H9 (cell line): Measurements from ENCODE around the gene FOXO1. TPM values are rescaled to one million over a fixed set of nuclear protein-coding genes. Genes with fewer than 3 reads are reported as not detected.
"Not testable (repeated sequence)": the region's sequence is repeated elsewhere in the genome, so short reads cannot be mapped to it uniquely, and the experiment has no call there.

Experiments used
- DNase-seq: peaks from one replicate; pipeline ENCODE4 v3.0.0-alpha.2; 2017
- H2AFZ ChIP-seq: one replicate; pipeline ENCODE4 v1.6.1; 2013; ENCODE audit warnings: mild to moderate bottlenecking, low read length, control low read depth, moderate library complexity
- H2AK5ac ChIP-seq: 2 replicates; pipeline ENCODE4 v1.6.1; 2013; ENCODE audit warnings: low read length, control low read depth, mixed read lengths; ENCODE audit not compliant: insufficient read length
- H2BK120ac ChIP-seq: one replicate; pipeline ENCODE4 v1.6.1; 2013; ENCODE audit warnings: low read depth, mild to moderate bottlenecking, low read length, control low read depth, inconsistent platforms; ENCODE audit not compliant: poor library complexity, severe bottlenecking
- H2BK12ac ChIP-seq: 2 replicates; pipeline ENCODE4 v1.6.1; 2013; ENCODE audit warnings: low read length, control low read depth, mixed read lengths, low read depth; ENCODE audit not compliant: insufficient read length
- H2BK15ac ChIP-seq: 2 replicates; pipeline ENCODE4 v1.6.1; 2013; ENCODE audit warnings: low read depth, low read length, control low read depth
- H2BK20ac ChIP-seq: one replicate; pipeline ENCODE4 v1.6.1; 2013; ENCODE audit warnings: low read depth, mild to moderate bottlenecking, low read length, control low read depth, inconsistent platforms; ENCODE audit not compliant: poor library complexity, severe bottlenecking
- H2BK5ac ChIP-seq: 2 replicates; pipeline ENCODE4 v1.6.1; 2013; ENCODE audit warnings: low read length, control low read depth, mixed read lengths; ENCODE audit not compliant: insufficient read length
- H3K14ac ChIP-seq: 2 replicates; pipeline ENCODE4 v1.6.1; 2013; ENCODE audit warnings: low read length, control low read depth; ENCODE audit not compliant: insufficient read depth
- H3K18ac ChIP-seq: 2 replicates; pipeline ENCODE4 v1.6.1; 2013; ENCODE audit warnings: low read depth, mild to moderate bottlenecking, mixed read lengths, low read length, control low read depth; ENCODE audit not compliant: insufficient read length
- H3K23ac ChIP-seq: 2 replicates; pipeline ENCODE4 v1.6.1; 2013; ENCODE audit warnings: low read length, control low read depth, mixed read lengths, low read depth; ENCODE audit not compliant: insufficient read length
- H3K23me2 ChIP-seq: 2 replicates; pipeline ENCODE4 v1.6.1; 2013; ENCODE audit warnings: low read depth, mild to moderate bottlenecking, mixed read lengths, low read length, control low read depth; ENCODE audit not compliant: insufficient read length, poor library complexity, severe bottlenecking
- H3K27ac ChIP-seq: 2 replicates; pipeline ENCODE4 v1.5.1; 2013; ENCODE audit warnings: low read length, control low read depth, mixed read lengths, low read depth; ENCODE audit not compliant: insufficient read length
- H3K27me3 ChIP-seq: 2 replicates; pipeline ENCODE4 v1.6.1; 2013; ENCODE audit warnings: low read length, control low read depth, inconsistent platforms; ENCODE audit not compliant: insufficient read depth
- H3K4ac ChIP-seq: 2 replicates; pipeline ENCODE4 v1.6.1; 2013; ENCODE audit warnings: low read depth, mild to moderate bottlenecking, control low read depth, inconsistent platforms, low read length, moderate library complexity
- H3K4me1 ChIP-seq: 2 replicates; pipeline ENCODE4 v1.6.1; 2013; ENCODE audit warnings: low read length, control low read depth, inconsistent platforms; ENCODE audit not compliant: insufficient read depth
- H3K4me2 ChIP-seq: 2 replicates; pipeline ENCODE4 v1.6.1; 2013; ENCODE audit warnings: low read length, control low read depth, mixed read lengths; ENCODE audit not compliant: insufficient read length, insufficient read depth
- H3K56ac ChIP-seq: 2 replicates; pipeline ENCODE4 v1.6.1; 2013; ENCODE audit warnings: low read depth, mild to moderate bottlenecking, mixed read lengths, low read length, control low read depth; ENCODE audit not compliant: insufficient read length
- H3K79me1 ChIP-seq: 2 replicates; pipeline ENCODE4 v1.6.1; 2013; ENCODE audit warnings: low read depth, mild to moderate bottlenecking, moderate library complexity, low read length, control low read depth, inconsistent platforms; ENCODE audit not compliant: insufficient read depth, poor library complexity, severe bottlenecking
- H3K79me2 ChIP-seq: 2 replicates; pipeline ENCODE4 v1.6.1; 2013; ENCODE audit warnings: low read length, control low read depth, inconsistent platforms; ENCODE audit not compliant: insufficient read depth
- H3K9ac ChIP-seq: 2 replicates; pipeline ENCODE4 v1.6.1; 2013; ENCODE audit warnings: low read length, control low read depth, mixed read lengths; ENCODE audit not compliant: insufficient read length; ENCODE audit errors: extremely low read depth
- H3K9me3 ChIP-seq: one replicate; pipeline ENCODE4 v1.6.1; 2013; ENCODE audit warnings: low read depth, low read length, inconsistent platforms; ENCODE audit not compliant: control insufficient read depth
- H3T11ph ChIP-seq: one replicate; pipeline ENCODE4 v1.6.1; 2013; ENCODE audit warnings: mild to moderate bottlenecking, low read length, control low read depth, inconsistent platforms
- H4K20me1 ChIP-seq: one replicate; pipeline ENCODE4 v1.6.1; 2013; ENCODE audit not compliant: control insufficient read depth, insufficient read length, insufficient read depth
- H4K5ac ChIP-seq: 2 replicates; pipeline ENCODE4 v1.6.1; 2013; ENCODE audit warnings: low read depth, mild to moderate bottlenecking, mixed read lengths, low read length, control low read depth; ENCODE audit not compliant: insufficient read length
- H4K8ac ChIP-seq: replicated peaks from 2 replicates; pipeline ENCODE4 v1.6.1; 2013; ENCODE audit warnings: low read length, control low read depth, mixed read lengths, low read depth; ENCODE audit not compliant: insufficient read length
- H4K91ac ChIP-seq: 2 replicates; pipeline ENCODE4 v1.6.1; 2013; ENCODE audit warnings: low read depth, mild to moderate bottlenecking, moderate library complexity, mixed read lengths, low read length, control low read depth; ENCODE audit not compliant: insufficient read length
- H3K27ac Mint-ChIP-seq, 3 experiments: 2 replicates in 2 of 3; 3 replicates in 1 of 3; pipeline ENCODE4 v1.8.0; 2020 to 2021; ENCODE audit warnings: mixed read lengths in 3 of 3, mild to moderate bottlenecking in 1 of 3, moderate library complexity in 1 of 3
- H3K27me3 Mint-ChIP-seq: 2 replicates; pipeline ENCODE4 v1.8.0; 2021; ENCODE audit warnings: low read depth, mild to moderate bottlenecking, moderate library complexity, mixed read lengths
- H3K36me3 Mint-ChIP-seq, 3 experiments: 2 replicates in 2 of 3; 3 replicates in 1 of 3; pipeline ENCODE4 v1.8.0; 2020 to 2021; ENCODE audit warnings: low read depth in 3 of 3, mixed read lengths in 3 of 3; ENCODE audit not compliant: insufficient read depth in 1 of 3
- H3K4me1 Mint-ChIP-seq, 2 experiments: 2 replicates each; pipeline ENCODE4 v1.8.0; 2020; ENCODE audit warnings: mixed read lengths in 2 of 2
- H3K4me3 Mint-ChIP-seq, 2 experiments: 2 replicates in 1 of 2; 3 replicates in 1 of 2; pipeline ENCODE4 v1.8.0; 2020 to 2021; ENCODE audit warnings: mild to moderate bottlenecking in 2 of 2, mixed read lengths in 2 of 2, moderate library complexity in 1 of 2
- H3K9me3 Mint-ChIP-seq, 2 experiments: 2 replicates in 1 of 2; 3 replicates in 1 of 2; pipeline ENCODE4 v1.8.0; 2020; ENCODE audit warnings: mild to moderate bottlenecking in 2 of 2, mixed read lengths in 2 of 2, moderate library complexity in 1 of 2
- CTCF ChIP-seq: fragments of 200-600 bp; sonication (generic); conservative IDR thresholded peaks from 3 replicates; pipeline ENCODE4 v1.8.0; 2021; ENCODE audit warnings: antibody characterized with exemption, mild to moderate bottlenecking
- WGBS: extraction: QIAGEN DNeasy Blood & Tissue Kit; methylation state at CpG from one replicate; pipeline ENCODE4 v1.1.7; 2013; ENCODE audit warnings: missing lambda C conversion rate, low lambda C conversion rate, mixed read lengths; ENCODE audit not compliant: insufficient read length; ENCODE audit errors: extremely low coverage; 5-methylcytosine and 5-hydroxymethylcytosine counted together
- total RNA-seq: library from RNA; stranded (reverse); gene quantifications from 2 replicates; pipeline ENCODE4 v1.2.1, GENCODE V29; 2021

Gene FOXO1
- total RNA-seq, 1 experiment from 2014 or later = 44.6 TPM

DNA sequence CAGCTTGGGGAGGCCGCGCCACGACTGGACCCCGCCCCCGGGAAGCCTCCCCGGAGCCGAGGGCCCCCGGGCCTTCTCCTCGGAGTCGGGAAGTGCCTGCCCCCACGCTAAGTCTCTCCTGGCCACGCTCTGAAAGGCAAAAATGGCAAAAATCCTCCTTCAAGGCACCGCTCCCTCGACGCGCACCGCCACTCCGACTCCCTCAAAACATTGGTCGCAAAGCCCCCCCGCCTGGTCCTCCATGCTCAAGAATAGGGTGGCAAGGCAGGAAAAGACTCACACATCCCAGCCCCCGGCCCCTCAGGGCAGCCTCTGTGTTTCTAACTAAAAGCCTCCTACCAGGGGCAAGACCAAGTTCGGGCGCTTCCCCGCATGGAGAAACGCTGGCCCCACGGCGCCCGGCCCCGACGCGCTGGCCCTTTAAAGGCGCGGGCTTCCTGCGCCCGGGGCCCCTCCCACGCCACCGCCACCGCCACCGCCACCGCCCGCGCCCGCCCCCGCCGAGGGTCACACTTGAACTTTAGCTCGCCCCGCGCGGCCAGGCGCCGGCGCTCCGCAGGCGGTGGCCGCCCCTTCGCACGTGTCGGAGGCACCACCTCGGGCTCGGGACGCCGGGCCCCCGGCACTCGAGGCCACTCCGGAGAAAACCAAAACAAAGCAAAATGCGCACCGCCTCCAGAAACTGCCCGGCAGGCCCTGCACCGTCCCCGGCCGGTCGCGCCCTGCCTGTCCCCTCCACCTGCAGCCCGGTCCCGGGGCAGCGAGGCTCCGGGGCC is 1.9 kb downstream of the FOXO1 start:
- H3K18ac ChIP-seq = no peak overlapping the region
- no peak overlapping the region for H2BK5ac ChIP-seq
- H3K4ac ChIP-seq = no peak overlapping the region
- no peak for TF ChIP-seq CTCF
- no peaks in the 10 kb centered on the region for H3K79me1 ChIP-seq
- H3K27ac ChIP-seq = no peak overlapping the region
- H2AK5ac ChIP-seq = no peak overlapping the region
- Mint-ChIP-seq H3K36me3 (peaks cover 0 to 10% (median 8%) of the 10 kb centered on the region in 3 experiments; a peak in 4 of 7 replicates), H3K27ac (peak overlapping the region; percentile 52 to 98 (median 79); a peak in 4 of 7 replicates), H3K4me1 (peaks cover 51 to 59% of the 10 kb centered on the region in 2 experiments), H3K4me3 (peak overlapping the region; percentile 91 to 97), H3K9me3 (no peaks in the 10 kb centered on the region; a peak in 1 of 5 replicates), H3K27me3 (no peaks in the 10 kb centered on the region)
- H2BK20ac ChIP-seq = no peak overlapping the region
- no peaks in the 10 kb centered on the region for H3K9me3 ChIP-seq
- H3K23me2 ChIP-seq = peaks cover 25% of the 10 kb centered on the region
- H2AFZ ChIP-seq = no peak overlapping the region
- H4K8ac ChIP-seq = no peak overlapping the region
- H3K14ac ChIP-seq = peak overlapping the region; percentile 76
- no CpG with 5 or more reads among the region's 77 CpGs for WGBS
- H4K20me1 ChIP-seq = no peaks in the 10 kb centered on the region
- H2BK12ac ChIP-seq = no peak overlapping the region
- H3T11ph ChIP-seq = no peak overlapping the region
- peak; percentile 37 for DNase-seq
- H3K4me2 ChIP-seq = peak overlapping the region; percentile 79
- H3K79me2 ChIP-seq = peaks cover 39% of the 10 kb centered on the region; the same call in 1 of the 2 replicates
- no peak overlapping the region for H3K56ac ChIP-seq
- peak overlapping the region; percentile 2 for H2BK120ac ChIP-seq
- no peak overlapping the region; the same call in 1 of the 2 replicates for H2BK15ac ChIP-seq
- H3K9ac ChIP-seq = peak overlapping the region; percentile 79
- no peak overlapping the region for H4K91ac ChIP-seq
- H3K23ac ChIP-seq = no peak overlapping the region
- H3K27me3 ChIP-seq = no peaks in the 10 kb centered on the region
- peaks cover 10% of the 10 kb centered on the region; the same call in 1 of the 2 replicates for H3K4me1 ChIP-seq
- no peak overlapping the region for H4K5ac ChIP-seq

DNA sequence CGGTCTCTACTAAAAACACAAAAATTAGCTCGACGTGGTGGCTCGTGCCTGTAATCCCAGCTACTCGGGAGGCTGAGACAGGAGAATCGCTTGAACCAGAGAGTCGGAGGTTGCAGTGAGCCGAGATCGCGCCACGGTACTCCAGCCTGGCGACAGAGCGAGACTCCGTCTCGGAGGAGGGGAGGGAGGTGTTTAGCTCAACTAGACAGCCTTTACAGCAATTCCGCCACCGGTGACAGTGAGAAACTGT is 2.4 kb downstream of the FOXO1 start:
- H3K27me3 ChIP-seq, H2BK15ac ChIP-seq, DNase-seq, H3K23ac ChIP-seq, H4K20me1 ChIP-seq, H2BK20ac ChIP-seq, H2BK5ac ChIP-seq, H3K36me3 Mint-ChIP-seq, H2AFZ ChIP-seq, H4K8ac ChIP-seq, H3T11ph ChIP-seq, H4K91ac ChIP-seq, H3K79me1 ChIP-seq, H2AK5ac ChIP-seq, H4K5ac ChIP-seq, H3K27me3 Mint-ChIP-seq, H3K56ac ChIP-seq, H3K4ac ChIP-seq, H2BK12ac ChIP-seq, H3K18ac ChIP-seq, H3K9me3 ChIP-seq, H3K9me3 Mint-ChIP-seq, H3K27ac ChIP-seq: not testable (repeated sequence)
- Mint-ChIP-seq H3K4me3 (peak overlapping the region; percentile 91 to 97), H3K4me1 (peaks cover 51 to 59% of the 10 kb centered on the region in 2 experiments), H3K27ac (peak overlapping the region in 1 of 3 experiments; percentile 70; a peak in 1 of 7 replicates)
- Histone ChIP-seq H3K14ac (peak overlapping the region; percentile 57), H3K9ac (peak overlapping the region; percentile 79), H2BK120ac (peak overlapping the region; percentile 2), H3K79me2 (peaks cover 42% of the 10 kb centered on the region; the same call in 1 of the 2 replicates), H3K4me2 (peak overlapping the region; percentile 79), H3K23me2 (peaks cover 25% of the 10 kb centered on the region), H3K4me1 (peaks cover 10% of the 10 kb centered on the region; the same call in 1 of the 2 replicates)
- no CpG with 5 or more reads among the region's 17 CpGs for WGBS
